HFF-Myc (cell line): Measurements from ENCODE around the gene TBC1D23.
A peak's percentile ranks its signal among the peaks of the same experiment; 100 is the strongest.
"Not testable (repeated sequence)": the region's sequence is repeated elsewhere in the genome, so short reads cannot be mapped to it uniquely, and the experiment has no call there.

Experiments used
- DNase-seq: peaks from one replicate; pipeline ENCODE4 v3.0.0-alpha.2; 2011; ENCODE audit warnings: low read depth; ENCODE audit errors: extremely low read depth
- H3K4me3 ChIP-seq: replicated peaks from 2 replicates; pipeline ENCODE4 v1.5.1; 2011; ENCODE audit warnings: low read depth, mild to moderate bottlenecking, control low read depth, low read length
- CTCF ChIP-seq: IDR thresholded peaks from 2 replicates; pipeline ENCODE4 v1.5.1; 2012; ENCODE audit warnings: mild to moderate bottlenecking, low read depth, low read length, control low read depth; ENCODE audit errors: missing control alignments

TBC1D23 gene

DNA sequence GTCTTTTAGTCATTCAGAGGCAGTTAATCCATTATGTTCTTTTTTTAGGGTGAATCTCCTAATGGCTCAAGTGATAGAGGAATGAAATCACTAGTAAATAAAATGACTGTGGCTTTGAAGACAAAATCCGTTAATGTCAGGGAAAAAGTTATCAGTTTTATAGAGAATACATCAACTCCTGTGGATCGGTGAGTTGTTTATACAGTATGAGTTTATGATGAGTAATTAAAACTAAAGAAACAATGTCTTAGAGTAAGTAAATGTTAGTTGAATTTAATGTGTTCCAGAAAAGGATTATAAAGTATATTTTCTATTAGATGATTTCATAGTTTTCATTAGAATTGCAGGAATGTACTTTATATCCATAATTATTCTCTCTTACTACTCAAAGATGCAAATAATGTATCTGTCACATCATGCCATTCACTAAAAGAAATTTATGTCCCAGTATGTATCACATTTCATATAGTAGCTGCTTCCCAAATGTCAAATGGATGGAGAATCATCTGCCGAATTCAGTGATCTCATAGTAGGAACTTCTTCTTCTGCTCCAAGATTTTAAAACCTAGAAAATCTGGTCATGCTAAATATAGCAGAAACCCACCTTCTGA, 49.7 kb downstream of the TBC1D23 start:
- no peak for DNase-seq
- no peak for TF ChIP-seq CTCF
- H3K4me3 ChIP-seq, result no peak overlapping the region

- TF ChIP-seq CTCF, result no peak
- H3K4me3 ChIP-seq, result no peak overlapping the region
- DNase-seq, result no peak
These were observed 50.2 kb downstream of the TBC1D23 start for GRCh38 chr3:100311011-100311410.

DNA sequence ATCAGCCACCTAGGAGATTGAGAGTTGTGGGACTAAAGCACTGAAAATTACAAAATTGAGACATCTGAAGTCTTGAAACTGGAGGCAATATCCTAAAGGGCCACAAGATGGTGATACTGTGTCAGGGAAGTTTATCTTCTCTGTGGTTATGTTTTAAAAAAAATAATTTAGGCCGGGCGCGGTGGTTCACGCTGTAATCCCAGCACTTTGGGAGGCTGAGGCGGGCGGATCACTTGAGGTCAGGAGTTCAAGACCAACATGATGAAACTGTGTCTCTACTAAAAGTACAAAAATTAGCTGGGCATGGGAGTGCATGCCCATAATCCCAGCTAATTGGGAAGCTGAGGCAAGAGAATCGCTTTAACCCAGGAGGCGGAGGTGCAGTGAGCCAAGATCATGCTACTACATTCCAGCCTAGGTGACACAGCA, 55.9 kb downstream of the TBC1D23 start:
- peak; percentile 39 for DNase-seq

DNA sequence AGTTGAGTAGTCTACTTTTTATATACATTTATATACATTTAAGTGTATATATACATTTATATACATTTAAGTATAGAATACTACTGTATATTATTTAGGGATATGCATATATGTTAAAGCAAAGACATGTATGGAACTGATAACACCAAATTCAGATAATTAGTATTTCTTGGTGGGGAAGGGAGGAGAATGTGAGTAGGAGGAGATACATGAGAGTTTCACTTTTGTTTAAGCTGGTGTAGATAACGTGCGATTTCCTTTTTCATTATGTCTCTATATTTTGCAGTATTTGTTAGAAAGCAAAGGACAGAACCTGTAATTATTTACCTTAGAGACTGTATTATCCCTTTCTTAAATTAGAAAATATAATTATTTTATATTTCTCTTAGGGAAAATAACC, 57.1 kb downstream of the TBC1D23 start:
- TF ChIP-seq CTCF, result no peak
- no peak overlapping the region for H3K4me3 ChIP-seq
- no peak for DNase-seq

More for the DNA sequence above, 55.9 kb downstream of the TBC1D23 start:
- no peak overlapping the region for H3K4me3 ChIP-seq
- peak; percentile 52 for TF ChIP-seq CTCF

GRCh38 chr3:100319951-100320350, 59.2 kb downstream of the TBC1D23 start:
- no peak for DNase-seq
- H3K4me3 ChIP-seq, result no peak overlapping the region
- TF ChIP-seq CTCF, result no peak

- TF ChIP-seq CTCF, result no peak
- DNase-seq, result no peak
- no peak overlapping the region for H3K4me3 ChIP-seq
These were observed 63.3 kb downstream of the TBC1D23 start for GRCh38 chr3:100324044-100324443.

DNA sequence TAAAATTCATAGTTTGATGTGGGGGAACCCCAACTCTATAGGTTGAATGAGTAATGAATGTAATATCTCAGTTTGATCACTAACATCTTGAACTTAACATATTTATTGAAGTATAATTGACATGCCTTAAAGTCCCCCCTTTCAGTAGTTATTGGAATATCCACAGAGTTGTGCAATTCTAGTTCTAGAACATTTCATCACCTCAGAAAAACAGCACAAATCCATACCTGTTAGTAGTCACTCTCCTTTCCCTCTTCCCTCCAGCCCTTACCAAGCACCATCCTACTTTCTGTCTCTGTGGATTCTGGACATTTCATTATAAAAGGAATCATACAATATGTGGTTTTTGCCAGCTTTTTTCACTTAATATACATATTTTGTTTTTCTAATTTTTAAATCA, 65.0 kb downstream of the TBC1D23 start:
- no peak overlapping the region for H3K4me3 ChIP-seq
- no peak for TF ChIP-seq CTCF
- DNase-seq, result no peak

- not testable (repeated sequence) for H3K4me3 ChIP-seq, DNase-seq
These were observed 66.6 kb downstream of the TBC1D23 start for GRCh38 chr3:100327377-100327776.
